HL-60/S4 treated with phorbol 12-myristate 13-acetate at 8.2 ng/mL for 4 days and 3 days (cell line): Measurements from ENCODE around the gene RSPO3.
"Not testable (repeated sequence)": the region's sequence is repeated elsewhere in the genome, so short reads cannot be mapped to it uniquely, and the experiment has no call there.

Source experiments
- in situ Hi-C: fragments of 300-500 bp; cut with MboI; formaldehyde crosslinking; loops from 2 replicates; pipeline ENCODE4 v1.15.0; 2022; ENCODE audit warnings: low sequenced_read_pairs

RSPO3 gene

GRCh38 chr6:127201321-127201720, 82.8 kb downstream of the RSPO3 start:
- in situ Hi-C loops: no loop called here

GRCh38 chr6:127202676-127203075, 84.2 kb downstream of the RSPO3 start:
- in situ Hi-C loops: no loop called here

GRCh38 chr6:127204281-127204680, 85.8 kb downstream of the RSPO3 start:
- in situ Hi-C loops: no loop called here

GRCh38 chr6:127205036-127205435, 86.6 kb downstream of the RSPO3 start:
- in situ Hi-C loops: no loop called here

- in situ Hi-C loops: no loop called here
Measured at GRCh38 chr6:127206531-127207095, 88.1 kb downstream of the RSPO3 start.

- in situ Hi-C loops: no loop called here
Measured at GRCh38 chr6:127207591-127208120, 89.2 kb downstream of the RSPO3 start.

- in situ Hi-C loops: no loop called here
Measured at GRCh38 chr6:127210725-127211124, 92.3 kb downstream of the RSPO3 start.

- in situ Hi-C loops: no loop called here
Measured at GRCh38 chr6:127212376-127212775, 93.9 kb downstream of the RSPO3 start.

- in situ Hi-C loops: not testable (repeated sequence)
Measured at GRCh38 chr6:127214032-127214431, 95.6 kb downstream of the RSPO3 start.

- in situ Hi-C loops: not testable (repeated sequence)
Measured at GRCh38 chr6:127214531-127214930, 96.1 kb downstream of the RSPO3 start.

- in situ Hi-C loops: no loop called here
Measured at GRCh38 chr6:127215931-127216330, 97.5 kb downstream of the RSPO3 start.

GRCh38 chr6:127216810-127217789, 98.6 kb downstream of the RSPO3 start:
- in situ Hi-C loops: no loop called here

- in situ Hi-C loops: no loop called here
Measured at GRCh38 chr6:127219869-127220268, 101.4 kb downstream of the RSPO3 start.

GRCh38 chr6:127221201-127221600, 102.7 kb downstream of the RSPO3 start:
- in situ Hi-C loops: no loop called here

- in situ Hi-C loops: no loop called here
Measured at GRCh38 chr6:127222418-127222817, 103.9 kb downstream of the RSPO3 start.

- in situ Hi-C loops: no loop called here
Measured at GRCh38 chr6:127225497-127225896, 107.0 kb downstream of the RSPO3 start.

- in situ Hi-C loops: not testable (repeated sequence)
Measured at GRCh38 chr6:127233819-127234218, 115.3 kb downstream of the RSPO3 start.

- in situ Hi-C loops: no loop called here
Measured at GRCh38 chr6:127243501-127243900, 125.0 kb downstream of the RSPO3 start.
